ENCODE data around the gene COL6A2.

- no peak for TF ChIP-seq CTCF (IDR thresholded peaks at IDR 0.05)
- no peak for TF ChIP-seq EZH2 (IDR thresholded peaks at IDR 0.05; ENCODE audit: borderline replicate concordance, insufficient read depth, low read depth, low read length, poor library complexity, severe bottlenecking)
Observed at GRCh38 chr21:46128933-46129571, 31.1 kb downstream of the COL6A2 start.

All from B cell (primary cell).